GM20000 (cell line): ENCODE measurements around the gene CALCA.

Experiments used
- DNase-seq: peaks from one replicate; pipeline ENCODE4 v3.0.0; 2012; ENCODE audit warnings: low spot score
- CTCF ChIP-seq: IDR thresholded peaks from 2 replicates; pipeline ENCODE4 v1.5.1; 2012; ENCODE audit warnings: mild to moderate bottlenecking, control low read depth; ENCODE audit errors: extremely low read depth, missing control alignments

Gene CALCA

DNA sequence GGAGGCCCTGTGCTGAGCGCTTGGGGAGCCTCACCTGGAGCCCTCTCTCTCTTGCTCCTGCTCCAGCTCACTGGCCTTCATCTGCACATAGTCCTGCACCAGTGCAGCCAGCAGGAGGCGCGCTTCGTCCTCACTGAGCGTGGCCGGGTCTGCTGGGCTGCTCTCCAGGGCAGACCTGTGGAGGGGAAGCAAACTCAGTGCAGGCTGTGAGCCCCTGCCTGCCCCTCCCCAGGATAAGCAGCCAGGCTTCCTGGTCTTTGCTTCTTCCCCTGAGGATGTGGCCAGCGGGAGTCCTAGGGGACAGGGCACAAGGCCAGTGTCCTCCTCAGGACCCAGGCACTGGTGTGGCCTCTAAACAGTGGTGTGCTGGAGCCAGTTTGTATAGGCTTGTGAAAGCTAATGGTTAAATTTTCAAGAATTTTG is 2.2 kb downstream of the CALCA start:
- peak; percentile 64 for TF ChIP-seq CTCF
- no peak for DNase-seq

DNA sequence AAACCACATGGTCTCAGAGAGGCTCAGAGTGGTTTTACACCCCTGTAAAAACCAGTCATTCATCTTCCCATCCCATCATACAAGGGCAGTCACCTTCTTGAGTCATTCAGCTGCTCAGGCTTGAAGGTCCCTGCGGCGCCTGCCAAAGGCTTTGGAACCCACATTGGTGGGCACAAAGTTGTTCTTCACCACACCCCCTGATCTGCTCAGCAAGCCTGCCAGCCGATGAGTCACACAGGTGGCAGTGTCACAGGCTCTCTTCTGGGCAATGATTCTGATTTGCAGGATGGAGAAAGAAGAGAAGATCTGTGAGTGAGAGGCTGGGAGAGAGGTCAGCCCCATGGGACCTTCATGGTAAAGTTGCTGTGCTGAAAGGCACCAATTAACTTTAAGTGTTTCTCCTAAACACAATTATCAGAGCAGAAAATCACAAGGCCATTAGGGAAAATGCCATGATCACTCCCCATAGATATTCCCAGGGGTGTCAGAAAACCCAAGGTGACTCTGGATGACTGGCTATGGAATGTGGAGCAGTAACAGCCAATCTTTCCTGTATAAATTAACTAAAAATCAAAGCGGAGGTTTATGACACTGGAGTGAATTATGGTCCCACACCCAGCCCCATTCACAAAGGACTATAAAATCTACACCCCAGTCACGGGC is 4.4 kb downstream of the CALCA start:
- TF ChIP-seq CTCF = no peak
- DNase-seq = no peak

DNA sequence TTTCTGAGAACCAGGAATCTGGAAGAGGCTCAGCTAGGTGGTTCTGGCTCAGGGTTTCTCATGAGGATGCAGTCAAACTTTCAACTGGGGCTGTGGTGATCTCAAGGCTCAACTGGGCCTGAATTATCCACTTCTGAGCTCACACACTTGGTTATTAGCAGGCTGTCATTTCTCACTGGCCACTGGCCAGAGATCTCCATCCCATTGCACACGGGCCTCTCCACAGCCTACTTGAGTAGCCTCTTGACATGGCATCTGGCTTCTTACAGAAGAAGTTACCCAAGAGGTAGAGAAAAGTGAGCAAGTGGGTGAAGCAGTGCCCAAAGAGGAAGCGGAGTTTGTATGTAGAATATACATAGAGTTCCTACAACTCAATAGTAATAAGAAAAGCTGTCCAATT is 16.0 kb downstream of the CALCA start:
- no peak for TF ChIP-seq CTCF
- no peak for DNase-seq

GRCh38 chr11:14954581-14954980 is 17.6 kb downstream of the CALCA start:
- DNase-seq = no peak
- no peak for TF ChIP-seq CTCF

DNA sequence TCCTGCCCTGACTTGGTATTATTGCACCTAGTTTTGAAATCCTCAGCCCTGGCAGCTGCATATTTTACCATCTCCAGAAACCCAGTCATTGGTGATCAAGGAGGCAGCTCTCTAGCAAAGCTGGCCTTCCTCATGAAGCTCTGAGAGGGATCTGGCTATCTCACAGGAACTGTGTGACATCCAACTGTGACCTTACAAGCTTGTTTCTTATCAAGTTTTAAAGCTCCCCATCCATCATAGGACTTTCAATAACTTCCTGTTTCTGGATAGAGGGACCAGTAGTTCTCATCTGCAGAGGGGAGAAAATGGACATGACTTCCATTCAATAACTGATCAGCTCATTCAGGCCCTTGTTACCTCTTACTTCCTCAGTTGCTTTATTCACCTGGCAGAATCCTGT is 18.2 kb downstream of the CALCA start:
- no peak for DNase-seq
- no peak for TF ChIP-seq CTCF

DNA sequence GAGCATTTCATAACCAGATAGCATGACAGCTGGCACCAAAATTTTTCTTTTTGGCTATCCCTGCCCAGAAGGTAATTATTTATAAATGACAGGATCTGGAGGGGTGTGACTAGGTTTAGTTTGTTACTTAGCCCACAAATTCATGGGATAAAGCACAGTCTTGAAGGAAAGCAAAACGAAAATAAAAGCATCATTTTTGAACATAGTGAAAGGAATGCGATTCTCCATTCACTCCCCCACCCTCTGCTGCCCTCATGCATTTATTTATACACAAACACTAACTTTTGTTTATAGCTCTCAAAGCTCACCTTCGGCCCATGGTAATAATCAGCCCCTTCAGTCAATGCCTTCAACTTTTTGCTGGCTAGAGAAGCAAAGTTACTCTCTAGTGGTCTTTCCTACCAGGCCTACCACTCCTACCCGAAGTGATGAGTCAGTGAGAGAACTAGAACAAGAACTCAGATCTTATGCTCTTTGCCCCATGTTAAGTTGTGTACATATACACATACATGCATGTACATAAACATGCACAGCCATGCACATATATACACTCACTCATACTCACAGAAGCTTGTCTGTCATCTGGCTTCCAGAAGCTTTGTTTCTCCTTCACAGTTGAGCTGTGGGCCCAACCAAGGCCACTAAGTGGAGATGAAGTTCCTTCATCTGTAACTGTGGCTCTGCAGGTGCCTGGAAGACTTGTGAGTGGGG is 22.6 kb downstream of the CALCA start:
- TF ChIP-seq CTCF = no peak
- DNase-seq = no peak

- DNase-seq = no peak
- TF ChIP-seq CTCF = no peak
Observed at GRCh38 chr11:14942745-14943144, 29.4 kb downstream of the CALCA start.
